A549 (cell line): ENCODE results near the gene NFATC4. TPM values are rescaled to one million over a fixed set of nuclear protein-coding genes. Genes with fewer than 3 reads are reported as not detected.

Experiments used
- ATAC-seq, 2 experiments: fragments of 200-7000 bp in 1 of 2; fragments of >200 bp in 1 of 2; cut with Nextera tagmentation in 1 of 2; cut with Tn5 transposase in 1 of 2; 3 replicates each; pipeline versions ENCODE4 v1.8.0 to v1.9.1; 2018 to 2020; ENCODE audit warnings: mild to moderate bottlenecking in 1 of 2, moderate library complexity in 1 of 2
- CTCF ChIA-PET: fragments of 300-600 bp; sonication (Branson Sonifier 250); formaldehyde crosslinking; extraction: SDS; loops from one replicate; lab custom pipeline; 2021; ENCODE audit warnings: antibody characterized with exemption, inconsistent platforms; lab: Yijun Ruan, JAX
- POLR2A ChIA-PET: fragments of 350-600 bp; formaldehyde crosslinking; extraction: SDS; loops from one replicate; lab custom pipeline; 2021; ENCODE audit warnings: antibody characterized with exemption, inconsistent platforms; lab: Yijun Ruan, JAX
- DNase-seq, 2 experiments: peaks; one replicate each; pipeline versions ENCODE4 v3.0.0 to v3.0.0-alpha.2; 2011 to 2016; ENCODE audit warnings: low read depth in 1 of 2, low spot score in 1 of 2
- FAIRE-seq: peaks from 2 replicates; lab custom pipeline; 2011; peaks lifted over from hg19 to GRCh38; lab: Jason Lieb, UNC
- H3K27ac ChIP-seq, 2 experiments: fragments of >200 bp; sonication (Bioruptor Twin); formaldehyde crosslinking; 3 replicates each; pipeline ENCODE4 v1.5.1; 2016 to 2017
- H3K4me1 ChIP-seq: fragments of >200 bp; sonication (Bioruptor Twin); formaldehyde crosslinking; 3 replicates; pipeline ENCODE4 v1.6.1; 2016
- H3K4me2 ChIP-seq: fragments of >200 bp; sonication (Bioruptor Twin); formaldehyde crosslinking; 3 replicates; pipeline ENCODE4 v1.6.1; 2016
- H3K4me3 ChIP-seq: fragments of >200 bp; sonication (Bioruptor Twin); formaldehyde crosslinking; 3 replicates; pipeline ENCODE4 v1.5.1; 2016
- H3K9me3 ChIP-seq: fragments of >200 bp; sonication (Bioruptor Twin); formaldehyde crosslinking; 3 replicates; pipeline ENCODE4 v1.6.1; 2016
- CHD2 ChIP-seq: fragments of 150-350 bp; IDR thresholded peaks from 2 replicates; pipeline ENCODE4 v1.6.1; 2014; ENCODE audit warnings: low read length; ENCODE audit not compliant: partially characterized antibody
- ESRRA ChIP-seq: fragments of 150-350 bp; IDR thresholded peaks from 2 replicates; pipeline ENCODE4 v1.6.1; 2014; ENCODE audit warnings: mild to moderate bottlenecking, low read length, borderline replicate concordance
- FOSB ChIP-seq: fragments of 250-450 bp; sonication (Bioruptor Pico); IDR thresholded peaks from 2 replicates; pipeline ENCODE4 v1.5.0; 2020; ENCODE audit warnings: mild to moderate bottlenecking, moderate library complexity
- FOSL2 ChIP-seq, 2 experiments: fragments of 450-650 bp in 1 of 2; fragments of >200 bp in 1 of 2; sonication (Bioruptor Twin) in 1 of 2; formaldehyde crosslinking; IDR thresholded peaks; 2 replicates each; pipeline versions ENCODE4 v1.5.0 to v1.6.1; 2016 to 2020; ENCODE audit warnings: mild to moderate bottlenecking in 1 of 2, moderate library complexity in 1 of 2
- GATA3 ChIP-seq: IDR thresholded peaks from 2 replicates; pipeline ENCODE4 v1.6.1; 2012; ENCODE audit warnings: borderline replicate concordance
- HOXA7 ChIP-seq: fragments of 250-450 bp; sonication (Bioruptor Pico); IDR thresholded peaks from 2 replicates; pipeline ENCODE4 v1.5.0; 2020; ENCODE audit warnings: mild to moderate bottlenecking, moderate library complexity
- HOXB5 ChIP-seq: fragments of 250-450 bp; sonication (Bioruptor Pico); IDR thresholded peaks from 2 replicates; pipeline ENCODE4 v1.5.0; 2020; ENCODE audit warnings: mild to moderate bottlenecking, moderate library complexity
- KDM5A ChIP-seq: fragments of 200-600 bp; sonication (generic); IDR thresholded peaks from 2 replicates; pipeline ENCODE4 v1.6.1; 2016; ENCODE audit warnings: antibody characterized with exemption, mild to moderate bottlenecking
- MAFK ChIP-seq: fragments of 450-650 bp; IDR thresholded peaks from 2 replicates; pipeline ENCODE4 v1.6.1; 2014; ENCODE audit not compliant: partially characterized antibody
- MAZ ChIP-seq: fragments of 150-350 bp; IDR thresholded peaks from 2 replicates; pipeline ENCODE4 v1.6.1; 2014; ENCODE audit warnings: antibody characterized with exemption, low read depth, low read length, borderline replicate concordance
- MYC ChIP-seq: IDR thresholded peaks from 2 replicates; pipeline ENCODE4 v1.6.1; 2012; ENCODE audit warnings: mild to moderate bottlenecking, inconsistent platforms, low read length, improper control_type of control experiment, borderline replicate concordance
- NPAS2 ChIP-seq: fragments of 250-450 bp; sonication (Bioruptor Pico); IDR thresholded peaks from 2 replicates; pipeline ENCODE4 v1.8.0; 2022; ENCODE audit warnings: mild to moderate bottlenecking, moderate library complexity, borderline replicate concordance
- NR3C1 ChIP-seq: fragments of >200 bp; sonication (Bioruptor Twin); formaldehyde crosslinking; IDR thresholded peaks from 3 replicates; pipeline ENCODE4 v1.6.1; 2017
- RAD21 ChIP-seq, 2 experiments: fragments of >200 bp in 1 of 2; sonication (Bioruptor Twin) in 1 of 2; formaldehyde crosslinking in 1 of 2; IDR thresholded peaks in 1 of 2; conservative IDR thresholded peaks in 1 of 2; 2 replicates in 1 of 2; 3 replicates in 1 of 2; pipeline ENCODE4 v1.6.1; 2012 to 2018; ENCODE audit warnings: inconsistent platforms in 1 of 2
- RCOR1 ChIP-seq: fragments of 150-350 bp; IDR thresholded peaks from 2 replicates; pipeline ENCODE4 v1.6.1; 2014; ENCODE audit warnings: antibody characterized with exemption, low read length, low read depth
- RFX5 ChIP-seq: fragments of 450-650 bp; IDR thresholded peaks from 2 replicates; pipeline ENCODE4 v1.7.1; 2014; ENCODE audit warnings: antibody characterized with exemption, mild to moderate bottlenecking, moderate library complexity
- TP53 ChIP-seq: fragments of 250-450 bp; sonication (Bioruptor Pico); IDR thresholded peaks from 2 replicates; pipeline ENCODE4 v1.5.0; 2021; ENCODE audit warnings: mild to moderate bottlenecking, moderate library complexity
- ZC3H11A ChIP-seq: fragments of 450-650 bp; IDR thresholded peaks from 2 replicates; pipeline ENCODE4 v1.6.1; 2014; ENCODE audit warnings: antibody characterized with exemption, mild to moderate bottlenecking
- ZNF302 ChIP-seq: fragments of 250-450 bp; sonication (Bioruptor Pico); IDR thresholded peaks from 2 replicates; pipeline ENCODE4 v1.9.0; 2021; ENCODE audit warnings: inconsistent platforms, mild to moderate bottlenecking, moderate library complexity
- ZSCAN20 ChIP-seq: fragments of 250-450 bp; sonication (Bioruptor Pico); IDR thresholded peaks from 2 replicates; pipeline ENCODE4 v1.8.0; 2022; ENCODE audit warnings: mild to moderate bottlenecking, moderate library complexity
- WGBS: methylation state at CpG from one replicate; pipeline ENCODE4 v1.1.6; 2017; ENCODE audit errors: missing lambda C conversion rate; 5-methylcytosine and 5-hydroxymethylcytosine counted together
- polyA plus RNA-seq, 4 experiments: library from polyadenylated mRNA; depleted of rRNA in 3 of 4; stranded (reverse); fragments of >200 nt; fragmentation: RNase III in 1 of 4; extraction: RNeasy Plus Mini Kit Qiagen cat#74134 plus additional on column Dnase treatment in 1 of 4; gene quantifications; 2 replicates in 3 of 4; 3 replicates in 1 of 4; pipeline ENCODE4 v1.2.3, GENCODE V29; 2011 to 2017
- TF ChIP-seq, protein P1 (sequence below): fragments of 250-450 bp; sonication (Bioruptor Pico); IDR thresholded peaks from 2 replicates; pipeline ENCODE4 v1.5.0; 2021; ENCODE audit warnings: mild to moderate bottlenecking, moderate library complexity, borderline replicate concordance
- TF ChIP-seq, protein P2 (sequence below): fragments of >200 bp; sonication (Bioruptor Twin); formaldehyde crosslinking; IDR thresholded peaks from 3 replicates; pipeline ENCODE4 v1.5.1; 2016
- TF ChIP-seq, protein P3 (sequence below): fragments of >200 bp; sonication (Bioruptor Twin); formaldehyde crosslinking; IDR thresholded peaks from 2 replicates; pipeline ENCODE4 v1.6.1; 2016
- TF ChIP-seq, protein P4 (sequence below): IDR thresholded peaks from 2 replicates; pipeline ENCODE4 v1.6.1; 2012
- TF ChIP-seq, protein P5 (sequence below): fragments of 450-650 bp; IDR thresholded peaks from 2 replicates; pipeline ENCODE4 v1.6.1; 2014; ENCODE audit warnings: antibody characterized with exemption

The NFATC4 gene
- polyA plus RNA-seq, 2 of the 4 experiments (the other 2 are of a cell fraction), result 0.04 to 0.32 TPM

- ChIA-PET CTCF (interaction anchor here (1.0 to 5.7 kb wide), 5 partner anchors 8 to 88 kb away, joined by 3 to 32 read pairs (median 5); partner anchors contain the start of gene ADCY4), POLR2A (interaction anchor here (1.6 kb wide), 1 partner anchor 86 kb away, joined by 12 read pairs; the partner anchor contains the start of genes CBLN3 and KHNYN)
- TF ChIP-seq HOXB5 (CRISPR knock-in tag) (no peak), HOXA7 (CRISPR knock-in tag) (no peak), RCOR1 (no peak), ESRRA (no peak), ZSCAN20 (CRISPR knock-in tag) (no peak), RAD21 (conservative IDR thresholded peaks at IDR 0.05 in 1 of 2, IDR thresholded peaks at IDR 0.05 in 1 of 2) (no peak), MAZ (no peak), TP53 (CRISPR knock-in tag) (no peak)
- TF ChIP-seq, protein P1, sequence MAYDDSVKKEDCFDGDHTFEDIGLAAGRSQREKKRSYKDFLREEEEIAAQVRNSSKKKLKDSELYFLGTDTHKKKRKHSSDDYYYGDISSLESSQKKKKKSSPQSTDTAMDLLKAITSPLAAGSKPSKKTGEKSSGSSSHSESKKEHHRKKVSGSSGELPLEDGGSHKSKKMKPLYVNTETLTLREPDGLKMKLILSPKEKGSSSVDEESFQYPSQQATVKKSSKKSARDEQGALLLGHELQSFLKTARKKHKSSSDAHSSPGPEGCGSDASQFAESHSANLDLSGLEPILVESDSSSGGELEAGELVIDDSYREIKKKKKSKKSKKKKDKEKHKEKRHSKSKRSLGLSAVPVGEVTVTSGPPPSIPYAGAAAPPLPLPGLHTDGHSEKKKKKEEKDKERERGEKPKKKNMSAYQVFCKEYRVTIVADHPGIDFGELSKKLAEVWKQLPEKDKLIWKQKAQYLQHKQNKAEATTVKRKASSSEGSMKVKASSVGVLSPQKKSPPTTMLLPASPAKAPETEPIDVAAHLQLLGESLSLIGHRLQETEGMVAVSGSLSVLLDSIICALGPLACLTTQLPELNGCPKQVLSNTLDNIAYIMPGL (CRISPR knock-in tag), result no peak
- TF ChIP-seq, protein P2, sequence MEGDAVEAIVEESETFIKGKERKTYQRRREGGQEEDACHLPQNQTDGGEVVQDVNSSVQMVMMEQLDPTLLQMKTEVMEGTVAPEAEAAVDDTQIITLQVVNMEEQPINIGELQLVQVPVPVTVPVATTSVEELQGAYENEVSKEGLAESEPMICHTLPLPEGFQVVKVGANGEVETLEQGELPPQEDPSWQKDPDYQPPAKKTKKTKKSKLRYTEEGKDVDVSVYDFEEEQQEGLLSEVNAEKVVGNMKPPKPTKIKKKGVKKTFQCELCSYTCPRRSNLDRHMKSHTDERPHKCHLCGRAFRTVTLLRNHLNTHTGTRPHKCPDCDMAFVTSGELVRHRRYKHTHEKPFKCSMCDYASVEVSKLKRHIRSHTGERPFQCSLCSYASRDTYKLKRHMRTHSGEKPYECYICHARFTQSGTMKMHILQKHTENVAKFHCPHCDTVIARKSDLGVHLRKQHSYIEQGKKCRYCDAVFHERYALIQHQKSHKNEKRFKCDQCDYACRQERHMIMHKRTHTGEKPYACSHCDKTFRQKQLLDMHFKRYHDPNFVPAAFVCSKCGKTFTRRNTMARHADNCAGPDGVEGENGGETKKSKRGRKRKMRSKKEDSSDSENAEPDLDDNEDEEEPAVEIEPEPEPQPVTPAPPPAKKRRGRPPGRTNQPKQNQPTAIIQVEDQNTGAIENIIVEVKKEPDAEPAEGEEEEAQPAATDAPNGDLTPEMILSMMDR, result no peak
- TF ChIP-seq, protein P3, sequence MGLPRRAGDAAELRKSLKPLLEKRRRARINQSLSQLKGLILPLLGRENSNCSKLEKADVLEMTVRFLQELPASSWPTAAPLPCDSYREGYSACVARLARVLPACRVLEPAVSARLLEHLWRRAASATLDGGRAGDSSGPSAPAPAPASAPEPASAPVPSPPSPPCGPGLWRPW, result no peak
These were observed 24.0 kb upstream of the NFATC4 start for GRCh38 chr14:24343795-24344660.

GRCh38 chr14:24347134-24347533 is 20.9 kb upstream of the NFATC4 start:
- ChIA-PET POLR2A (interaction anchor here (1.1 kb wide), 1 partner anchor 83 kb away, joined by 3 read pairs; the partner anchor contains the start of gene KHNYN), CTCF (interaction anchor here (1.0 to 5.7 kb wide), 7 partner anchors 13 to 89 kb away, joined by 3 to 32 read pairs (median 7); partner anchors contain the start of gene ADCY4)
- ATAC-seq, result no peak
- 4% methylated on average over 1 of the region's 1 CpG for WGBS
- H3K4me3 ChIP-seq, result no peak overlapping the region
- DNase-seq, result no peak
- no peaks in the 10 kb centered on the region for H3K4me1 ChIP-seq
- H3K9me3 ChIP-seq, result no peaks in the 10 kb centered on the region
- no peak for TF ChIP-seq MAFK
- TF ChIP-seq, protein P4, sequence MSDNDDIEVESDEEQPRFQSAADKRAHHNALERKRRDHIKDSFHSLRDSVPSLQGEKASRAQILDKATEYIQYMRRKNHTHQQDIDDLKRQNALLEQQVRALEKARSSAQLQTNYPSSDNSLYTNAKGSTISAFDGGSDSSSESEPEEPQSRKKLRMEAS, result no peak
- no peak for TF ChIP-seq MYC
- no peak for TF ChIP-seq GATA3
- H3K4me2 ChIP-seq, result no peak overlapping the region
- FAIRE-seq, result no peak
- H3K27ac ChIP-seq, result no peak overlapping the region

More at GRCh38 chr14:24343795-24344660, 24.0 kb upstream of the NFATC4 start:
- no peak for DNase-seq
- 47% methylated on average over 7 of the region's 7 CpGs for WGBS
- Histone ChIP-seq H3K4me2 (no peak overlapping the region), H3K4me1 (no peaks in the 10 kb centered on the region), H3K4me3 (no peak overlapping the region), H3K9me3 (no peaks in the 10 kb centered on the region), H3K27ac (no peak overlapping the region)
- no peak for FAIRE-seq
- ATAC-seq, result no peak

GRCh38 chr14:24348186-24348585 is 19.8 kb upstream of the NFATC4 start:
- ATAC-seq (no peak), DNase-seq (no peak), FAIRE-seq (no peak)
- peaks cover 2% of the 10 kb centered on the region; the same call in 2 of the 3 replicates for H3K4me1 ChIP-seq
- 85% methylated on average over 2 of the region's 2 CpGs for WGBS
- no peaks in the 10 kb centered on the region for H3K9me3 ChIP-seq
- no peak overlapping the region for H3K4me2 ChIP-seq
- ChIA-PET POLR2A (no interaction called here), CTCF (interaction anchor here (0.6 to 5.7 kb wide), 8 partner anchors 9 to 88 kb away, joined by 3 to 32 read pairs (median 6); partner anchors contain the start of gene ADCY4)
- no peak overlapping the region for H3K4me3 ChIP-seq
- TF ChIP-seq NPAS2 (CRISPR knock-in tag), result no peak
- no peak for TF ChIP-seq KDM5A
- no peak for TF ChIP-seq ZNF302 (CRISPR knock-in tag)
- TF ChIP-seq RFX5, result no peak
- TF ChIP-seq CHD2, result no peak
- TF ChIP-seq NR3C1, result no peak
- TF ChIP-seq ZC3H11A, result no peak
- TF ChIP-seq, protein P3, result no peak
- TF ChIP-seq FOSB, result no peak
- TF ChIP-seq FOSL2 (IDR thresholded peaks at IDR 0.05), result no peak
- TF ChIP-seq FOSL2 (CRISPR knock-in tag; IDR thresholded peaks at IDR 0.05), result no peak
- TF ChIP-seq, protein P5, sequence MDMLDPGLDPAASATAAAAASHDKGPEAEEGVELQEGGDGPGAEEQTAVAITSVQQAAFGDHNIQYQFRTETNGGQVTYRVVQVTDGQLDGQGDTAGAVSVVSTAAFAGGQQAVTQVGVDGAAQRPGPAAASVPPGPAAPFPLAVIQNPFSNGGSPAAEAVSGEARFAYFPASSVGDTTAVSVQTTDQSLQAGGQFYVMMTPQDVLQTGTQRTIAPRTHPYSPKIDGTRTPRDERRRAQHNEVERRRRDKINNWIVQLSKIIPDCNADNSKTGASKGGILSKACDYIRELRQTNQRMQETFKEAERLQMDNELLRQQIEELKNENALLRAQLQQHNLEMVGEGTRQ, result no peak
- no peak overlapping the region for H3K27ac ChIP-seq
